Smooth muscle cell of the pulmonary artery (primary cell): ENCODE measurements around the gene SIGLEC14. TPM values are rescaled to one million over a fixed set of nuclear protein-coding genes. Genes with fewer than 3 reads are reported as not detected.

Experiments used
- total RNA-seq: library from RNA; depleted of rRNA; stranded (reverse); fragments of >200 nt; gene quantifications from 2 replicates; pipeline ENCODE4 v1.2.3, GENCODE V29; 2014

SIGLEC14 gene
- total RNA-seq, result not detected in 2 replicates

GRCh38 chr19:51646730-51647129 lies at the start of gene SIGLEC14:
Gene SIGLEC14, minus strand, starts transcription at chr19:51646825. Its CDS starts 66 bp downstream, at chr19:51646759.

GRCh38 chr19:51693260-51693659 lies 46.6 kb upstream of the SIGLEC14 start, which contains the start of gene SPACA6:
Gene SPACA6, plus strand, starts transcription at chr19:51693330. Its CDS starts 197 bp downstream, at chr19:51693527.

GRCh38 chr19:51630315-51630714 lies 16.3 kb downstream of the SIGLEC14 start, which contains the start of gene SIGLEC5:
Gene SIGLEC5, minus strand, starts transcription at chr19:51630401. Its CDS starts 66 bp downstream, at chr19:51630335.

Other genes with a start within 250 kb of the SIGLEC14 start
- not detected in 2 replicates for gene SIGLEC10, start 229.2 kb downstream of the SIGLEC14 start, total RNA-seq
- gene SIGLEC8, start 188.4 kb downstream of the SIGLEC14 start, total RNA-seq, result not detected in 2 replicates
- not detected in 2 replicates for gene CEACAM18, start 168.3 kb downstream of the SIGLEC14 start, total RNA-seq
- gene SIGLEC12, start 145.0 kb downstream of the SIGLEC14 start, total RNA-seq, result not detected in 2 replicates
- not detected in 2 replicates for gene SIGLEC6, start 115.2 kb downstream of the SIGLEC14 start, total RNA-seq
- gene ZNF175, start 75.5 kb downstream of the SIGLEC14 start, total RNA-seq, result 8.9 and 9.1 TPM in 2 replicates
- gene SIGLEC5, start 16.4 kb downstream of the SIGLEC14 start, total RNA-seq, result not detected in 2 replicates
- 4.2 and 5.8 TPM in 2 replicates for gene SPACA6, start 46.5 kb upstream of the SIGLEC14 start, total RNA-seq
- 0.03 and 4.8 TPM in 2 replicates for gene HAS1, start 77.2 kb upstream of the SIGLEC14 start, total RNA-seq
- gene FPR1, start 105.1 kb upstream of the SIGLEC14 start, total RNA-seq, result 0.20 TPM in 1 of 2 replicates, not detected in the other
- gene FPR2, start 114.4 kb upstream of the SIGLEC14 start, total RNA-seq, result 0.07 TPM in 1 of 2 replicates, not detected in the other
- 0.07 and 0.17 TPM in 2 replicates for gene FPR3, start 148.3 kb upstream of the SIGLEC14 start, total RNA-seq
- 7.6 and 8.3 TPM in 2 replicates for gene ZNF577, start 241.1 kb upstream of the SIGLEC14 start, total RNA-seq